Gastroesophageal sphincter (tissue), 4 donors: Measurements from ENCODE around the gene CUX1. TPM values are rescaled to one million over a fixed set of nuclear protein-coding genes. Genes with fewer than 3 reads are reported as not detected.
"Not testable (repeated sequence)": the region's sequence is repeated elsewhere in the genome, so short reads cannot be mapped to it uniquely, and the experiment has no call there.

ENCODE experiments used
- ATAC-seq: fragments of 150-250 bp; one replicate; pipeline ENCODE4 v1.9.1; 2016; ENCODE audit warnings: mild to moderate bottlenecking, moderate library complexity
- H3K27ac ChIP-seq, 4 donors: fragments of 200-600 bp; sonication (generic) in 3 of 4; 1 replicate in 3 of 4; 2 replicates in 1 of 4; pipeline ENCODE4 v1.5.1; 2016 to 2019
- H3K27me3 ChIP-seq: fragments of 200-600 bp; sonication (generic); one replicate; pipeline ENCODE4 v1.5.1; 2019
- H3K36me3 ChIP-seq, 2 donors: fragments of 200-600 bp; sonication (generic); one replicate each; pipeline ENCODE4 v1.5.1; 2019; ENCODE audit warnings: control low read depth in 1 of 2
- H3K4me1 ChIP-seq, 3 donors: fragments of 200-600 bp; sonication (generic); 1 replicate in 2 of 3; 2 replicates in 1 of 3; pipeline ENCODE4 v1.5.1; 2016 to 2019; ENCODE audit warnings: control low read depth in 2 of 3
- H3K4me3 ChIP-seq, 2 donors: fragments of 200-600 bp; sonication (generic); one replicate each; pipeline ENCODE4 v1.5.1; 2019; ENCODE audit warnings: mild to moderate bottlenecking in 1 of 2, moderate library complexity in 1 of 2
- H3K9me3 ChIP-seq, 3 donors: fragments of 200-600 bp; sonication (generic); one replicate each; pipeline ENCODE4 v1.5.1; 2017 to 2019; ENCODE audit warnings: control low read depth in 2 of 3
- EP300 ChIP-seq: sonication (generic); formaldehyde crosslinking; IDR thresholded peaks from one replicate; pipeline ENCODE4 v1.6.1; 2017; ENCODE audit warnings: antibody characterized with exemption, mild to moderate bottlenecking
- POLR2A ChIP-seq, 2 donors: fragments of 450-650 bp; IDR thresholded peaks; one replicate each; pipeline ENCODE4 v1.6.1; 2017; ENCODE audit warnings: antibody characterized with exemption in 2 of 2, mild to moderate bottlenecking in 2 of 2, moderate library complexity in 1 of 2
- POLR2AphosphoS5 ChIP-seq: sonication (generic); formaldehyde crosslinking; IDR thresholded peaks from one replicate; pipeline ENCODE4 v1.6.1; 2017; ENCODE audit warnings: antibody characterized with exemption
- WGBS, 2 donors: methylation state at CpG; one replicate each; pipeline ENCODE4 v1.1.5; 2018; ENCODE audit warnings: low coverage in 1 of 2; 5-methylcytosine and 5-hydroxymethylcytosine counted together
- total RNA-seq, 4 donors: library from RNA; depleted of rRNA; stranded (reverse); fragments of >200 nt; gene quantifications; one replicate each; pipeline ENCODE4 v1.1.0, GENCODE V29; 2016
- TF ChIP-seq, protein P1 (sequence below), 4 experiments: fragments of 200-600 bp in 2 of 4; fragments of 450-650 bp in 2 of 4; sonication (generic) in 1 of 4; IDR thresholded peaks; one replicate each; pipeline ENCODE4 v1.5.1; 2017 to 2019; ENCODE audit warnings: antibody characterized with exemption in 4 of 4, mild to moderate bottlenecking in 2 of 4, moderate library complexity in 2 of 4

CUX1 gene
- total RNA-seq, 4 donors from 2014 or later, result 84.4 to 134 (median 110) TPM

DNA sequence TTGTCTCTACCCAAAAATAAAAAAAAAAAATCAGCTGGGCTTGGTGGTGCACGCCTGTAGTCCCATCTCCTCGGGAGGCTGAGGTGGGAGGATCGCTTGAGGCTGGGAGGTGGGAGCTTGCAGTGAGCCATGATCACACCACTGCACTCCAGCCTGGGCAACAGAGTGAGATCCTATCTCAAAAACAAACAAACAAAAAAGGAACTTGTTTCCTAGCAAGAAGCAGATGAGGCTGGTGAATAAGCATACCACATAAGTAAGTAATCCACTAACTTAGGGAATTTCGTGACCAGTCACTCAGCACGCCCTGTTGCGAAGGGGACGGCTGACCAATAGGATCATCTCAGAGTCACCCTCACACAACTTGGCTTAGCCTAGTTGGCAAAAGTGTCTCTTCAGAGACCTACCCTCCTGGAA, 64.6 kb downstream of the CUX1 start:
- peak overlapping the region; percentile 64 to 92 (median 86) for H3K27ac ChIP-seq
- WGBS, 2 donors, result 80 to 81% methylated on average over 1 to 6 of the region's 7 CpGs
- no peak overlapping the region for H3K4me3 ChIP-seq
- no peak for ATAC-seq
- H3K36me3 ChIP-seq, result no peaks in the 10 kb centered on the region
- no peaks in the 10 kb centered on the region for H3K27me3 ChIP-seq
- peaks cover 5 to 83% (median 41%) of the 10 kb centered on the region in 3 donors for H3K4me1 ChIP-seq
- TF ChIP-seq EP300 (no peak), POLR2A (IDR thresholded peaks at IDR 0.05) (no peak), POLR2AphosphoS5 (peak; percentile 61)
- TF ChIP-seq, protein P1, sequence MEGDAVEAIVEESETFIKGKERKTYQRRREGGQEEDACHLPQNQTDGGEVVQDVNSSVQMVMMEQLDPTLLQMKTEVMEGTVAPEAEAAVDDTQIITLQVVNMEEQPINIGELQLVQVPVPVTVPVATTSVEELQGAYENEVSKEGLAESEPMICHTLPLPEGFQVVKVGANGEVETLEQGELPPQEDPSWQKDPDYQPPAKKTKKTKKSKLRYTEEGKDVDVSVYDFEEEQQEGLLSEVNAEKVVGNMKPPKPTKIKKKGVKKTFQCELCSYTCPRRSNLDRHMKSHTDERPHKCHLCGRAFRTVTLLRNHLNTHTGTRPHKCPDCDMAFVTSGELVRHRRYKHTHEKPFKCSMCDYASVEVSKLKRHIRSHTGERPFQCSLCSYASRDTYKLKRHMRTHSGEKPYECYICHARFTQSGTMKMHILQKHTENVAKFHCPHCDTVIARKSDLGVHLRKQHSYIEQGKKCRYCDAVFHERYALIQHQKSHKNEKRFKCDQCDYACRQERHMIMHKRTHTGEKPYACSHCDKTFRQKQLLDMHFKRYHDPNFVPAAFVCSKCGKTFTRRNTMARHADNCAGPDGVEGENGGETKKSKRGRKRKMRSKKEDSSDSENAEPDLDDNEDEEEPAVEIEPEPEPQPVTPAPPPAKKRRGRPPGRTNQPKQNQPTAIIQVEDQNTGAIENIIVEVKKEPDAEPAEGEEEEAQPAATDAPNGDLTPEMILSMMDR (IDR thresholded peaks at IDR 0.05), result no peak
- H3K9me3 ChIP-seq, result no peaks in the 10 kb centered on the region

DNA sequence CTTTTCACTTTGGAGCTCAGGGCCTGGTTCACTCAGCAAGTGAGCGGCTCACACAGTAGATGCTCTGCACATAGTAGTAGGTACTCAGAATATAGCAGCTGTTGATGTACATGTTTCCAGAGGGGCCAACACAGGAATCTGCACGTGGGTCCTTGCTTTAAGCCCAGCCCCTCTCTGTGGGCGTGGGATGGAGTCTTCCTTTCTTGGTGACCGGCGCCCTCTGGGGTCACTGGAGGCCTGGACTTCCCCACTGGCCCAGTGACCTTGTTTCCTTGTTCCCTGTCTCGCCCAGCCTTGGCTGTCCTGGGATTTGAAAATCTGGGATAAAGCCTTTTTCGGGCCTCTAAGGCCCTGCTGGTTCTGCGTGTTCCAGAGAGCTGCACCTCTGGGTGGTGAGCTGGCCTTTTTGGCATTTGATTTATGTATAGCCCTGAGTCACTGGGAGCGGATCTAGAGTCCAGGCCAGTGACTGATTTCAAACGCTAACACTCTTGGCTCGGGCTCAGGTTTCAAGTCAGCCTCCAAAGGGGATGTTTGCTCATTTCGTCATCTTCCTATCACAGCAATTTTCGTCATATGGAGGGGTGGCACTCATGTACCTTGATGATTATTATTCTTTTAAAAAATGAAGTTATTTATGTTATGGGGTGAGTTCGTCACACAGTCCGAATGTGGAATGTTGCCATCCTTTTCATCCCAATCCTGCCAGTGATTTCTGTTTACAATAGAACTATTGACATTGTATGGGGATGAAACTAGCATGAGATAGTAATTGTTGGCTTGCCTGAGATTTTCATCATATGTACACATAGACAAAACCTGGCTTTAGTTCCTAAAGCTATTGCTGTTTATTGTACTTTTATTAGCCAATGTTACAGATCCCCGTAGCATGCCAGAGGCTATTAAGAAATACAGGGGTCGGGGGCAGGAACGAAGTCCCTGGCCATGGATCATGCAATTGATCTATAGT, 65.5 kb downstream of the CUX1 start:
- Histone ChIP-seq H3K4me1 (peaks cover 5 to 89% (median 41%) of the 10 kb centered on the region in 3 donors), H3K27me3 (no peaks in the 10 kb centered on the region), H3K36me3 (no peaks in the 10 kb centered on the region), H3K9me3 (no peaks in the 10 kb centered on the region), H3K4me3 (no peak overlapping the region), H3K27ac (peak overlapping the region; percentile 64 to 92 (median 86))
- peak; percentile 96 for TF ChIP-seq POLR2AphosphoS5
- no peak for TF ChIP-seq POLR2A (IDR thresholded peaks at IDR 0.05)
- TF ChIP-seq EP300, result peak; percentile 5
- TF ChIP-seq, protein P1 (IDR thresholded peaks at IDR 0.05), result peak in 2 of 4 experiments; percentile 14 to 32
- WGBS, 2 donors, result 29 to 32% methylated on average over 10 of the region's 18 CpGs
- peak; percentile 95 for ATAC-seq

DNA sequence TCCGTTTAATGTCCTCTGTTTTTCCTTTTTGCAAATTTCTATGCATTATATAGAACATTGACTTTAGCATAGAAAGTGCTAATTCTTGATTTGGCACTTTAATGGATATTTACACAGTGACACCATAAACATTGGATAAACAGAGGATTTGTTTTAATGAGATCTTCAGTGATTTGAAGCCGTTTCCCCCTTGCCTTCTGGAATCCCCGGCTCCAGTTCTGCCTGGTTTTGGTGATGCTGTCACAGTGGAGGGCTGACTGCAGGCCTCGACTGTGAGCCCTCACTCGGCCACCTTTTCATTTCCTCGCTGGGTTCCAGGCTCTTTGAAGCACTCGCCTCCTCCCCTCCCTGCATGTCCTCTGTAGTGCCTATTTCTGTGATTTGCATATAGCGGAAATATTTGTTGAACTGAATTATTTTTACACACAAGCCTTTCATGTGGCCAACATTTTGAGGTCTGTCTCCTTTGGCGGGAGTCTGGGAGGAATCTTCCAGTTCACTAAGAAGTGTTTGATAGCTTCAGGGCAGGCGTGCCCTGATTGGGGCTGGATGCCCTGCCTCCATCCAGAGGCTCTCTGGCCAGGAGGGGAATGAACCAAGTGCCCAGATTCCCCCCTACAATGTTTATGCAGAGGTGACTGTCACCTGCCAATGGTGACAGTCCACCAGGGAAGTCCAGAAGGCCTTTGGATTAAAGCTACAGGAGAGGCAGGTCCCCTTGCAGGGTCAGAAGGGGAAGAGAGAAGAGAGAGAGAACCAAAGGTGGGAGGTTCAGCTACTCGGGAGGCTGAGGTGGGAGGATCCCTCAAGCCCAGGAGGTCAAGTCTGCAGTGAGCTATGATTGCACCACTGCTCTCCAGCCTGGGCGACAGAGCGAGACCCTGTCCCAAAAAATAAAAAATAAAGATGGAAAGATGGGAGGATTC, 67.5 kb downstream of the CUX1 start:
- no peaks in the 10 kb centered on the region for H3K36me3 ChIP-seq
- no peak overlapping the region for H3K4me3 ChIP-seq
- peaks cover 5 to 80% (median 41%) of the 10 kb centered on the region in 3 donors for H3K4me1 ChIP-seq
- ATAC-seq, result no peak
- WGBS, 2 donors, result 46 to 67% methylated on average over 7 to 8 of the region's 13 CpGs
- peak overlapping the region; percentile 35 to 92 (median 83) for H3K27ac ChIP-seq
- TF ChIP-seq POLR2A (IDR thresholded peaks at IDR 0.05) (no peak), EP300 (no peak), POLR2AphosphoS5 (no peak)
- TF ChIP-seq, protein P1 (IDR thresholded peaks at IDR 0.05), result no peak
- no peaks in the 10 kb centered on the region for H3K27me3 ChIP-seq
- H3K9me3 ChIP-seq, result no peaks in the 10 kb centered on the region

DNA sequence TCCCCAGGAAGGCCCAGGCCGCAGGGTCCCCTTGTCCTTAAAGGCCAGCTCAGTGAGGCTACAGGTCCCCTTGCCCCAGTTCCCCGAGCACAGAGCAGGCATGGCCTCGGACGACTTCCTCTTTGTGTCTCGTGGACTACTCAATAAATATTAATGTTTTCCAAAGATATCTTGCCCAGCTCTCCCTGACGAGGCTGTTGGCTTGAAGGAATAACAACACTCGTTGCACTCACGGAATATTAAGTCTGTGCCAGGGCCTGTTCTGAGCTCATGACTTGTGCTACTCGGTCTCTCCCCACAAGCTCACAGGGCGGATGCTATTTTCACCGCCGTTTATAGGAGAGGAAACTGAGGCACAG, 68.2 kb downstream of the CUX1 start:
- Histone ChIP-seq H3K27ac (peak overlapping the region; percentile 35 to 92 (median 83)), H3K27me3 (no peaks in the 10 kb centered on the region), H3K9me3 (no peaks in the 10 kb centered on the region), H3K4me1 (peaks cover 5 to 73% (median 40%) of the 10 kb centered on the region in 3 donors), H3K4me3 (no peak overlapping the region), H3K36me3 (no peaks in the 10 kb centered on the region)
- TF ChIP-seq POLR2A (IDR thresholded peaks at IDR 0.05) (no peak), POLR2AphosphoS5 (peak; percentile 26), EP300 (no peak)
- WGBS, 2 donors, result 28 to 35% methylated on average over 5 to 12 of the region's 12 CpGs
- peak; percentile 11 for ATAC-seq

DNA sequence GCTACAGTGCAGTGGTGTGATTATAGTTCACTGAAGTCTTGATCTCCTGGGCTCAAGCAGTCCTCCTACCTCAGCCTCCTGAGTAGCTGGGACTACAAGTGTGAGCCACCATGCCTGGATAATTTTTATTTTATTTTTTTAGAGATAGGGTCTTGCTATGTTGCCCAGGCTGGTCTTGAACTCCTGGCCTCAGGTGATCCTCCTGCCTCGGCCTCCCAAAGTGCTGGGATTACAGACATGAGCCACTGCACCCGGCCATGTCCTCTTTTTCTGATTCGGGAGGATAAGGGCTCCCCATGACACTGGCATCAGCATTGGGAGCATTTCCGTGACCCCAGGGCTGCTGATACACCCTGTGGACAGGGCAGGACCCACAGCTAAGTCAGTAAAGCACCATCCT, 69.9 kb downstream of the CUX1 start:
- Histone ChIP-seq H3K4me1 (peaks cover 2 to 69% (median 23%) of the 10 kb centered on the region in 3 donors), H3K27ac (peak overlapping the region in 1 of 4 donors; percentile 92)
- H3K27me3 ChIP-seq, H3K9me3 ChIP-seq, H3K36me3 ChIP-seq, ATAC-seq, H3K4me3 ChIP-seq: not testable (repeated sequence)
- no CpG with 5 or more reads among the region's 4 CpGs for WGBS, 2 donors

DNA sequence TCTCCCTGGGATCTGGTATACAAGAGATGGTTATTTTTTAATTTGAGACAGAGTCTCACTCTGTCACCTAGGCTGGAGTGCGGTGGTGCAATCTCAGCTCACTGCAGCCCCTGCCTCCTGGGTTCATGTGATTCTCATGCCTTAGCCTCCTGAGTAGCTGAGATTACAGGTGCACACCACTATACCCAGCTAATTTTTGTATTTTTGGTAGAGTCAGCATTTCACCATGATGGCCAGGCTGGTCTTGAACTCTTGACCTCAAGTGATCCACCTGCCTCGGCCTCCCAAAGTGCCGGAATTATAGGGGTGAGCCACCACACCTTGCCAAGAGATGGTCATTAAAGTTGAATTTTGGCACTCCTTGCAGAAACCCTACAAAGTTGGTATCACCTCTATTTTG, 71.1 kb downstream of the CUX1 start:
- not testable (repeated sequence) for H3K36me3 ChIP-seq, H3K27ac ChIP-seq
- WGBS, 2 donors, result 100% methylated on average over 2 of the region's 3 CpGs; no CpG with 5 or more reads in 1 of the 2 donors

More for the DNA sequence above, 71.1 kb downstream of the CUX1 start:
- peaks cover 0 to 69% (median 13%) of the 10 kb centered on the region in 3 donors for H3K4me1 ChIP-seq
- H3K9me3 ChIP-seq, ATAC-seq, H3K27me3 ChIP-seq, H3K4me3 ChIP-seq: not testable (repeated sequence)
